ENCODE measurements around the gene PLEKHA5. TPM values are rescaled to one million over a fixed set of nuclear protein-coding genes. Genes with fewer than 3 reads are reported as not detected.

PLEKHA5 gene
- total RNA-seq, 4 donors from 2014 or later: 26.9 to 78.0 (median 39.6) TPM

- in situ Hi-C loops (cut with MboI; ENCODE audit: low pct_ligation_motif_present in 1 of 4, low pct_unique_long_range_greater_than_20kb in 1 of 4, low sequenced_read_pairs in 3 of 4) (loop anchor here in 3 of 4 donors (10.0 to 25.0 kb wide), 5 partner anchors 337 to 1062 kb away; partner anchors contain the start of gene PIK3C2G (in 2 of the 3)), intact Hi-C loops (cut with DNase I; ENCODE audit: low total_unique reads) (no loop called here)
- H3K4me3 ChIP-seq: no peak overlapping the region
- TF ChIP-seq POLR2A (IDR thresholded peaks at IDR 0.05) (no peak), CTCF (IDR thresholded peaks at IDR 0.05) (no peak)
- no peaks in the 10 kb centered on the region for H3K9me3 ChIP-seq
- DNase-seq: no peak
- H3K4me1 ChIP-seq: no peaks in the 10 kb centered on the region
- H3K36me3 ChIP-seq: no peaks in the 10 kb centered on the region
- H3K27me3 ChIP-seq: no peaks in the 10 kb centered on the region
- 71% methylated on average over 1 of the region's 1 CpG for WGBS, 2 donors (ENCODE audit: low coverage in 1 of 2)
- no peak overlapping the region for H3K27ac ChIP-seq
Observed at GRCh38 chr12:19199332-19199731, 69.8 kb downstream of the PLEKHA5 start.

DNA sequence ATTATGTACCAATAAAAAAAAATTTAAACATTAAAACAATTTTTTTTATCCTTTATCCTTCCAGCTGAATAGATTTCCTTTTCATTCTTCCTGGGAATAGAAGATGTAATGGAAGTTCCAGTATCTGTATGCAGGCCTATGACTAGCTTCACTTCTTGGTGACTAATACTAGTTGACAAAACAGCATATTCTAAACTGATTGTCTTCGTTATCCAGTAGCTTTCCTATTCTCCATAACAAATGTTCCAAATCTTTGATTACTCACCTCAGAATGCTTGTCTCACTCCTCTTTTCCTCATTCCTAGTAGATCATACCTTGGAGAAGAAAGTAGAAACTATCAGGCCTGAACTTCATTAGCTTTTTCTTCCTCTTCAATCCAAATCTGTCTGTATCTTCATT is 70.7 kb downstream of the PLEKHA5 start:
- no peak for DNase-seq
- H3K36me3 ChIP-seq: no peaks in the 10 kb centered on the region
- intact Hi-C loops (cut with DNase I; ENCODE audit: low total_unique reads): no loop called here
- in situ Hi-C loops (cut with MboI; ENCODE audit: low pct_ligation_motif_present in 1 of 4, low pct_unique_long_range_greater_than_20kb in 1 of 4, low sequenced_read_pairs in 3 of 4): no loop called here
- no peak for TF ChIP-seq EP300 (IDR thresholded peaks at IDR 0.05; ENCODE audit: low read depth)
- TF ChIP-seq POLR2A (IDR thresholded peaks at IDR 0.05): no peak
- TF ChIP-seq POLR2AphosphoS5 (IDR thresholded peaks at IDR 0.05): no peak
- no peak for TF ChIP-seq CTCF (IDR thresholded peaks at IDR 0.05)
- no peaks in the 10 kb centered on the region for H3K4me1 ChIP-seq
- H3K9me3 ChIP-seq: no peaks in the 10 kb centered on the region
- H3K27me3 ChIP-seq: no peaks in the 10 kb centered on the region
- whole genome bisulfite sequencing, 2 donors (ENCODE audit: low coverage in 1 of 2): 74 to 86% methylated on average over 1 of the region's 1 CpG
- no peak overlapping the region for H3K4me3 ChIP-seq
- H3K27ac ChIP-seq: no peak overlapping the region

GRCh38 chr12:19201661-19202060 is 72.1 kb downstream of the PLEKHA5 start:
- Histone ChIP-seq H3K27ac (no peak overlapping the region), H3K27me3 (no peaks in the 10 kb centered on the region), H3K36me3 (no peaks in the 10 kb centered on the region), H3K9me3 (no peaks in the 10 kb centered on the region), H3K4me3 (no peak overlapping the region), H3K4me1 (peaks cover 0 to 5% (median 2%) of the 10 kb centered on the region in 4 donors)
- TF ChIP-seq POLR2AphosphoS5 (IDR thresholded peaks at IDR 0.05): no peak
- TF ChIP-seq CTCF (IDR thresholded peaks at IDR 0.05): no peak
- no peak for TF ChIP-seq POLR2A (IDR thresholded peaks at IDR 0.05)
- no peak for TF ChIP-seq EP300 (IDR thresholded peaks at IDR 0.05; ENCODE audit: low read depth)
- intact Hi-C loops (cut with DNase I; ENCODE audit: low total_unique reads) (no loop called here), in situ Hi-C loops (cut with MboI; ENCODE audit: low pct_ligation_motif_present in 1 of 4, low pct_unique_long_range_greater_than_20kb in 1 of 4, low sequenced_read_pairs in 3 of 4) (no loop called here)
- 71 to 79% methylated on average over 3 of the region's 3 CpGs for WGBS, 2 donors (ENCODE audit: low coverage in 1 of 2)
- DNase-seq: no peak

GRCh38 chr12:19203013-19203412 is 73.5 kb downstream of the PLEKHA5 start:
- Histone ChIP-seq H3K27ac (no peak overlapping the region), H3K36me3 (no peaks in the 10 kb centered on the region), H3K4me3 (no peak overlapping the region), H3K4me1 (peaks cover 0 to 5% (median 2%) of the 10 kb centered on the region in 4 donors), H3K27me3 (no peaks in the 10 kb centered on the region), H3K9me3 (no peaks in the 10 kb centered on the region)
- in situ Hi-C loops (cut with MboI; ENCODE audit: low pct_ligation_motif_present in 1 of 4, low pct_unique_long_range_greater_than_20kb in 1 of 4, low sequenced_read_pairs in 3 of 4) (no loop called here), intact Hi-C loops (cut with DNase I; ENCODE audit: low total_unique reads) (no loop called here)
- no peak for TF ChIP-seq CTCF (IDR thresholded peaks at IDR 0.05)
- no peak for TF ChIP-seq POLR2A (IDR thresholded peaks at IDR 0.05)
- no peak for TF ChIP-seq POLR2AphosphoS5 (IDR thresholded peaks at IDR 0.05)
- no peak for TF ChIP-seq EP300 (IDR thresholded peaks at IDR 0.05; ENCODE audit: low read depth)
- 86% methylated on average over 1 of the region's 1 CpG for WGBS, 2 donors (ENCODE audit: low coverage in 1 of 2)
- DNase-seq: no peak
